Measurements from ENCODE around the gene GTPBP8.

The GTPBP8 gene

DNA sequence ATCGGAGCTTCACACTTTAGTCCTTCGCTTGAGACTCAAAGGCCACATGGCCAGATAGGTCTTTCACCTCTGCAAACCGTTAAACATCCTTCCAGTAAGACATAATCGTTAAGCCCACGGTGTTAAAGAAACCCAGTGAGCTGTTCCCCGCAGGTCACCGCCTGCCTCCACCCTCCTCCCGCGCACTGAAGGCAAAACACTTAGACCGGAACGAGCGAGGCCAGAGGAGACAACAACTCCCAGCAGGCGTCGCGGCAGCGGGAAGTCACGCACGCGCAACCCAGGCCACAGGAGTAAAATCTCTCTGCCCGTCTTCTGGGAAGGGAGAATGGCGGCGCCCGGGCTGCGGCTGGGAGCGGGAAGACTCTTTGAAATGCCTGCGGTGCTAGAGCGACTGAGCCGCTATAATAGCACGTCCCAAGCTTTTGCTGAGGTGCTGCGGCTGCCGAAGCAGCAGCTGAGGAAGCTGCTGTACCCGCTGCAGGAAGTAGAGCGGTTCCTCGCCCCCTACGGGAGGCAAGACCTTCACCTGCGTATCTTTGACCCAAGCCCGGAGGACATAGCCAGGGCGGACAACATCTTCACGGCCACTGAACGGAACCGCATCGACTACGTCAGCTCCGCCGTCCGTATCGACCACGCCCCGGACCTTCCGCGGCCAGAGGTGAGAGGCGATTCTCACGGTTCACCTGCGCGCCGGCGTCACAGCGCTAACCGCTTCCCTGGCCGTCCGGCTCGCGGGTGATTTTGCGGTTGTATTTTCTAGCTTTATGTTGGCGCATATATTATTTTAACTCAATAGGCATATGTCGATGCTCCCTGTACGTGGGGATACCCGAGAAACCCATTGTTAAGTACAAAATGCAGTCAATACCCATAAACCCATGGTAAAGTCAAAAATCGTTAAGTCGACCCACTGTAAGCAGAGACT lies at the start of gene GTPBP8:
Gene GTPBP8 (plus strand): TSS at position 313 of the 931 bp plus-strand sequence. CDS start 16 bp downstream, at position 329.
- peak within 1 kb of the TSS; percentile 92 for H3K4me3 ChIP-seq (ENCODE audit: low read depth, low read length)

DNA sequence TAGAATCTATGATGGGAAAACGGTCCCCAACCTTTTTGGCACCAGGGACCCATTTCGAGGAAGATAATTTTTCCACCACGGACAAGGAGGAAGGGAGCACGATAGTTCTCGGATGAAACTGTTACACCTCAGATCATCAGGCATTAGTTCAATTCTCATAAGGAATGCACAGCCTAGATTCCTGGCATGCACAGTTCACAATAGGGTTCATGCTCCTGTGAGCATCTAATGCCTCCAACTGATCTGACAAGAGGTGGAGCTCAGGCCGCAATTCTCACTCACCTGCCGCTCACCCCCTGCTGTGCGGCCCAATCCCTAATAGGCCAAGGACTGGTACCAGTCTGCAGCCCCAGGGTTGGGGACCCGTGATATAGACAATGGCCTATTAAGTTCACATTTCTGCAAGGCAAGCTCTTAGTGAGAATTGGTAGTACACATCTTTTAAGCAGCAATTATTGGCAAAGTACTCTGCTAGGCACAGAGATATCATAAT lies 42.4 kb upstream of the GTPBP8 start:
- H3K4me3 ChIP-seq (ENCODE audit: low read depth, low read length), result no peak overlapping the region

DNA sequence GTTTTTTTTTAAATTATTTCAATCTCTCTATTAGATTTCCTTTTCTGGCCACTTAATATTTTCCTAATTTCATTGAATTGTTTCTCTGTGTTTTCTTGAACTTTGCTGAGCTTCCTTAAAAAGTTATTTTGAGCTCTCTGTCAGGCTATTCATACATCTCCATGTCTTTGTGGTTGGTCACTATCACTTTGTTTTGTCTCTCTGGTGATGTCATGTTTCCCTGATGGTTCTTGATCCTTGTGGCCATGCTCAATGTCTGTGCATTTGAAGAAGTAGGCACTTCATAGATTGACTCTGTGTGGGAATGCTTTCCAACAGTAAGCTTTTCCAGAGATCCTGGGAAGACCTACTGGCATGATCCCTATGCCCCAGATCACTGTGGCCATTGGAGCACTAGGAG lies 34.4 kb upstream of the GTPBP8 start:
- no peak overlapping the region for H3K4me3 ChIP-seq (ENCODE audit: low read depth, low read length)

DNA sequence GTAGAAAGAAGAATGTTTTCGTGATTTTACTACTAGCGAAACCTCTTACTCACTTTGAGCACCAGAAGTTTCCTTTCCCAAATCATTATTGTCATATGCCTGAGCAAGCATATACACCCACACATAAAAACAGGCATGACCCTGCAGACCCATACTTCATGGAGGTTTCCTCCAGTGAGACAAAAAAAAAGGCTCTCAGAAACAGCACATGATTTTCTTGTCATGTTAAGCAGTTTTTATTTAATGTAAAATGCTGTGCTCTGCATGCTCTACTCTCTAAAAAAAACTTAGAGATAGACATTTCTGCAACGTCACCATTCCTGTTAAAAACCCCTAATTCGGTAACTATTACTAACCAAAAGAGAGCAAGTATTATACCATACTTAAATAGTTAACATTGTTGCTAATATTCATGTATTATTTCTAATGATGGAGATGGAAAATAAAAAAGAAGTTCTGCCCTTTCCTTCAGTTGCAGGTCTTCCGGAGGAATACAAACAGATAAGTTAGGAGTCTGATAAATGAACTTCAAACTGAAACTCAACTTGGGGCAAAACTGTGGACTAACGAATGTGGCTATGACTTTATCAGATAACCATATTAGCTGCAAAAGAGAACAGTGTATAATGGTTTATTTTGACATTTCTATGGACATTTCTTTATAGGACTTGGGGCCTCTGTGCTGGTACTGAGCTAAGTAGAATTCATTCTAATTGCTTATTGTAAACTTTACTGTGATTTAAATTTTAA lies 31.8 kb upstream of the GTPBP8 start:
- H3K4me3 ChIP-seq (ENCODE audit: low read depth, low read length), result no peak overlapping the region

DNA sequence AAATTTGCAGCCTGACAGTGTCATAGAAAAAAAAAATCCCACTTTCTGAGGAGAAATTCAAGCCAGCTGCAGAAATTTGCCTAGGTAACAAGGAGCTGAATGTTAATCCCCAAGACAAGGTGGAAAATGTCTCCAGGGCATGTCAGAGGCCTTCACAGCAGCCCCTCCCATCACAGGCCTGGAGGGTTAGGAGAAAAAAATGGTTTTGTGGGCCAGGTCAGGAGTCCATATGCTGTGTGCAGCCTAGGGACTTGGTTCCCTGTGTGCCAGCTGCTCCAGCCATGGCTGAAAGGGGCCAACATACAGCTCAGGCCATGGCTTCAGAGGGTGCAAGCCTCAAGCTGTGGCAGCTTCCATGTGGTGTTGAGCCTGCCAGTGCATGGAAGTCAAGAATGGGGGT lies 27.1 kb upstream of the GTPBP8 start:
- no peak overlapping the region for H3K4me3 ChIP-seq (ENCODE audit: low read depth, low read length)

DNA sequence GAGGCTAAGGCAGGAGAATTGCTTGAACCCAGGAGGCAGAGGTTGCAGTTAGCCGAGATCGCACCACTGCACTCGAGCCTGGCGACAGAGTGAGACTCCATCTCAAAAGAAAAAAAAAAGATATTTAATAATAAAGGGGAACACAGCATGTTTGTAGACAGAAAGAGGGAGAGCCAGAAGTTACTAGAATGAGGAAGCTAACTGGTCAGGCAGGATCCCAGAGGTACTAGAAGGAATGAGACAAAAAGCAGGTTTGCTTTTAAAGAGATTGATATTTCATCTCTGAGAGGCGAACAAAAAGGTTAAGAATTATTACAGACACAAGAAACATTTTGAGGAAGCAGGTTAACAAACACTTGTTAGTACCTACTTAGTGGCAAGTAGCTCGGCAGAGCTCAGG lies 25.1 kb upstream of the GTPBP8 start:
- no peak overlapping the region for H3K4me3 ChIP-seq (ENCODE audit: low read depth, low read length)

DNA sequence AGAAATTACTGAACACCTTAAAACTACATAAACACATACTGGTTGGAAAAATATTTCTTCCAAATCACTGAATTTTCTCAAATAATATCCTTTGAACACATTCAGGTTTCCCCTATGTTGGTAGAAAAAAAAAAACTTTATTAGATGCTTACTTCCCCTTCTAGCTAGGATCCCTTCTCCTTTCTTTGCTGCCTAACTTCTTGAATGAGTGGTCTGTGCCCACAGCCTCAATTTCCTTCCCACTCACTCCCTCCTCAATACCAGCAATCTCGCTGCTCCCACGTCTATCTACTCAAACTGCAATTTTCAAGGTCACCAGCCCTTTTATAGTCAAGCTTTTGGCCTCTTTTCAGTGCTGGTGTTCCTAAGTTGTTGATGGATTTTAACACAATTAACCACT lies 24.2 kb upstream of the GTPBP8 start:
- H3K4me3 ChIP-seq (ENCODE audit: low read depth, low read length), result no peak overlapping the region

DNA sequence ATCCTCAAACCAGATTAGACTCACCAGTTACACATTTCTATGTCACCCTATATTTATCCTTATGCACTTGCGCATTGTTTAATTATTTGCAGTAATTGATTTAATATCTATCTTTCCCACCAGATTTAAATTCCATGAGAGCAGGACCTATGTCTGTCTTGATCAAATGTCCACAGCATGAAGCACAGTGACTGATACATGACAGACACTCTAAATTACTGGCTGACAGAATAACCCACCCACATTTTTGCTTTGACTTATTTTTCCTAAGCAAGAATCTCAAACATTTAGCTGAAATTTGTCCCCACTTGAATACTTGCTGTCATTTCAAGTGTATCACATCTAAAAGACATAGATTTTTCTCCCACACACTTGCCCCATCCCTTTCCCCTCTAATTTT lies 23.4 kb upstream of the GTPBP8 start:
- no peak overlapping the region for H3K4me3 ChIP-seq (ENCODE audit: low read depth, low read length)

DNA sequence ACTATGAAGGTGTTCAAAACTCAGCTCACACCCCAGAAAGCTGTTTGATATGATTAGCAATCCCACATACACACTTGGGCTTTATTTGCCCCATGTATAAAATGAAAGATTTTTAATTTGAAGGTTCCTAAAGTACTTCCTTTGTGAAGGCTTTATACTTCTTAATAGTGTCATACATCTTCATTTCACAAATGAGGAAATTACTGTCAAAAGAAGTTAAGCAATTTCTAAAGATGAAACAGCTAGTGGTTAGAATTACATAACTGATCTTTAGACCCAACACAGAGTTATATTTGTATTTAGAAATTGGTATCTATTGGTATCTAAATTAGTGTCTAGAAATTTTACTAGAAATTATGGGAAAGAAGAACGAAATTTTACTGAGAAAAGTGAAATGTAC lies 23.0 kb upstream of the GTPBP8 start:
- H3K4me3 ChIP-seq (ENCODE audit: low read depth, low read length), result no peak overlapping the region

DNA sequence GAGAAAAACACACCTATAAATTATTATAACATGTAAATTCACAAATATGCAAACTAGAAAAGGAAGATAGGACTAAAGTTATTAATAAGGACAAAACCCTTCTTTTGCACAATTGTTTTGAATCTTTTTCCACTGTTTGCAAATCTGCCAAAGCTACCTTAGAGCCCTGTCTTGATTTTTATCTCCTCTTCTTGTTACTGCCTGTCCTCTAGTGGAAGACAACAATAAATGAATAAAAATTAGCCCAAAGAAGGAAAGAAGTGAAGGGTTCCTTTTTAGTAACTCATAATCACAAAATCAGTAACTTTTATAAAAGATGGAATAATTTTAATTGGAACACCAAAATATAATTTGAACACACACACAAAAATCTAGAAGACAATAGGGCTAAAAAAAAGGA lies 18.6 kb upstream of the GTPBP8 start:
- H3K4me3 ChIP-seq (ENCODE audit: low read depth, low read length), result no peak overlapping the region

DNA sequence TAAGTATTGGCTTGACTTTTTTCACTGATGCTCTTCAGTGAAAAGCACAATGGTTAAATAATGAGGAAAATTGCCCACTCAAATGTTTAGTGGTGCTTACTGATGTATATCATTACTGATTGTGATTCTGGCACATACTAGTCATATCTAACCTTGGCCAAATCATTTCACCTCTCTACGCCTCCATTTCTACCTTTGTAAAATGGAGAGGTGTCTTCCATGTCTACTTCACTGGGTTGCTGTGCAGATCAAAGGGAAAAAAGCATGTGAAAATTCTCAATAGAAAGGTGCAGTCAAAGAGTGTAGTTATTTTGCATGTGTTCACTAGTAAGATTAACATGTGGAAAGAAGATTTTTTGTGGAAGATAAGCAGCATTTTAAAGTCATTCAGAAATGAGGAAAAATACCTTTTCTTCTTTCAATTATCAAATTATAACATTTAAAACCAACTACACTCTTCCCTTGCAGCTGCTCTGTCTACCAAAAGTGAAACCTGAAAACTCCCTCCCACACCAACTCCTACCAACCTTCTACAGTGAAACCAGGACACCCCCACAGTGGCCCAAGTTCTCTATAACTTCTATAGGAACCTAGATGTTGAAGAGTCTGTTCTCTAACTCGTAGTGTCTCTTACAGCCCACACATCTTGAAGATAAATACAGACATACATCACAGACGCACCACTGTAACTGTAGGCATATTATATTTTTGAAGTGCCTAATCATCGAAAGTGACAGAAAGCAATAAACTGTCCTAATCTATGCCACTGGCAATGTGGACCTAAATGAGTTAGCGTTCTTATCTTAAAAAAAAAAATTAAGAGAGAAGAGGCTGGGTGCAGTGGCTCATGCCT lies 17.2 kb upstream of the GTPBP8 start:
- no peak overlapping the region for H3K4me3 ChIP-seq (ENCODE audit: low read depth, low read length)

DNA sequence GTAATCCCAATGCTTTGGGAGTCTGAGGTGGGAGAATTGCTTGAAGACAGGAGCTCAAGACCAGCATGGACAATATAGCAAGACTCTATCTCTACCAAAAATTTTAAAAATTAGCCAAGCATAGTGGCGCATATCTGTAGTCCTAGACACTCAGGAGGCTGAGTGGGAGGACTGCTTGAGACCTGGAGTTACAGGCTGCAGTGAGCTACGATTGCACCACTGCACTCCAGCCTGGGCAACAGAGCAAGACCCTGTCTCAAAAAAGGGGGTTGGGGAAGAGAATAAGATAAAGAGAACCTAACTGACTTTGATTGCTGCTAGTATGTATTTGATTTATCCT lies 16.6 kb upstream of the GTPBP8 start:
- no peak overlapping the region for H3K4me3 ChIP-seq (ENCODE audit: low read depth, low read length)

DNA sequence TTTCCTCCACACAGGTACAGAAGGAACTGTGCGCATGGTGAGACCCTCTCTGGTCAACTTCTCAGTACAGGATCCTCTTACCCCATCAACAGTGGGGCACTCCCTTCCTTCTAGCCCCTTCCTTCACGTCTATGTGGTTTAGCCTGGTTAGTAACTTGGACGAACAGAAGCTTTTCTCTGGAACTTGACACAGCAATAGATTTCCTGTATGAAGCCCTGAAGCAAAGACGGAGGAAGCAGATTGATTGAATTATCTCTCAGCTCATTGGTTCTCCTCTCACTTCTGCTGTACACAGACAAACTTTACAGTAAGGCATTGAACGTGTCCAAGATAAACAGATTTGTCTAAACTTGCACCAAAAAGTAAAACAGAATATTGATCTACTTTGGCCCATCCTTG lies 15.9 kb upstream of the GTPBP8 start, which contains the start of gene CD200R1:
Gene CD200R1 (minus strand): TSS at position 210 of the 400 bp plus-strand sequence. CDS start 246 bp downstream, outside the sequence.
- H3K4me3 ChIP-seq (ENCODE audit: low read depth, low read length), result no peak within 1 kb of the TSS

DNA sequence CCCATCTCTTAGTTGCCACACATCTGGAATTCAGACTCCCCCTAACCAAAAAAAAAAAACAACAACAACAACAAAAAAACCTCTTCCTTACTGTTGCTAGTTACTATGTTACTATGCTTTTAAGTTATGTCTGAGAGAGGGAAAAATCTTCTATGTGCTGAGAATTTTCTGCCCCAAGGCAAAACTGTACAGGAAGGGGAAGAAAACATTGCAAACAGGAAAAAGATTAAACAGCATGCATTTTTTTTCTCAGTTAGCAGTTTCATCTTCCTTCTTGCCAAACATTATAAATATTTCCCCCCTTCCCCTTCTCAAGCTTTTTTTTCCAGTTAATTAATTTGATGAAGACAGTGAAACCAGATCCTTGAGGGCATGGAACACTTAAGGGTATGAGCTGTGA lies 14.8 kb upstream of the GTPBP8 start:
- H3K4me3 ChIP-seq (ENCODE audit: low read depth, low read length), result no peak overlapping the region

DNA sequence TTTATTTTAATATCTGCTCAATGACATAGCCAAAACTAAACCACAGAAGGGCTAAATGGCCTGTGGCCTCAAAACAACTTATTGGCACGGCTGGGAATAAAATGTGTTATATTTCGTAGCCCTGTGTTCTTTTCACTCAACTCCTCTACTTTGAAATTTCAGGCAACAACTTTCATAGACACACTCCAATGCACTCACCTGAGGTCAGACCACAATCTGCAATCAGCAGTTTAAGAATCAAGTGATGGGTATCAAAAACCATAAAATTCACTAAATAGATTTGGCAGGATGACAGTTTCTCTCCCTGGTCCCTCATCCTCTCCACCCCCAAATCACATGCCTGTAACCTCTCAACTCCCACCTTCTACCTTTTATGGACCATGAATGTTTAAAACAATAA lies 13.8 kb upstream of the GTPBP8 start:
- no peak overlapping the region for H3K4me3 ChIP-seq (ENCODE audit: low read depth, low read length)

DNA sequence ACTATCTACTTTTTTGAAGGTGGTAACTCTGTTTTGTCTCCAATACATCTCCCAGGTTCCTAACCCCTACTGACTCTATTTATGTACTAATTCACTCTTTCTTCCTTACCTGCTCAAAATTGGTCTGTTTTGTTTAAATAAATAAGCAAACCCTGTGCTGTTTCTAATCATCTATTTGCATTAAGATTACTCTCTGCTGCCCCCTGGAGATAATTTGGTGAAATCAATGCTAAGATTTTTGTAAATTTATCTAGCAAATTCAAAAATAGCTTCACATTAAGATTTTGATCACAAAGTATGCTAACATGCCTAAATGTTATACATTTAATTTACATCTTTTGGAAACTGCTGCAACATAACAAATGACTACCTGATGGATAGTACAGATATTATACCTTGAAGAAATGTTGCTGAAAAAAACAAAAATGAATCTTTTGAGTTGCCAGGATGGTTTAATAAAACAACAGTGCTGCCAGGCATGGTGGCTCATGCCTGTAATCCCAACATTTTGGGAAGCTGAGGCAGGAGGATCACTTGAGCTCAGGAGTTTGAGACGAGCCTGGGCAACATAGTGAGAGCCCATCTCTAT lies 11.4 kb upstream of the GTPBP8 start:
- no peak overlapping the region for H3K4me3 ChIP-seq (ENCODE audit: low read depth, low read length)

DNA sequence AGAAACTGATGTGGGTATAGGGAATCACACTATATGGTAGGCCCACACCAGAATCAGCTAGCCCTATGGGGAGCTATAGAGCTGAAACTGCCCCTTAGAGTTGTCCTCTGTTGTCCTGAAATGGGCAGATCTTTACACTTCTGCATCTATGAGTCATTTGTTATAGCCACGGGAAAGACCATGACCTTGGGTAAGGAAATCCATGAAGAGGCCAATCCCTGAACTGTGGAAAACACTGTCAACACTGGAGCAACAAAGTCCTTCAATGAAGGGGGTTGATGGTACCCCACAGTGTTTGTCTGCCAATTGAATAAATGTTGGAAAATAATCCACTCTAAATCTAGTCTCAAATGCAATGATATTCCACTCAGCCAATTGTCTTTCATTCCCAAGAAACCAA lies 10.7 kb upstream of the GTPBP8 start:
- H3K4me3 ChIP-seq (ENCODE audit: low read depth, low read length), result no peak overlapping the region

DNA sequence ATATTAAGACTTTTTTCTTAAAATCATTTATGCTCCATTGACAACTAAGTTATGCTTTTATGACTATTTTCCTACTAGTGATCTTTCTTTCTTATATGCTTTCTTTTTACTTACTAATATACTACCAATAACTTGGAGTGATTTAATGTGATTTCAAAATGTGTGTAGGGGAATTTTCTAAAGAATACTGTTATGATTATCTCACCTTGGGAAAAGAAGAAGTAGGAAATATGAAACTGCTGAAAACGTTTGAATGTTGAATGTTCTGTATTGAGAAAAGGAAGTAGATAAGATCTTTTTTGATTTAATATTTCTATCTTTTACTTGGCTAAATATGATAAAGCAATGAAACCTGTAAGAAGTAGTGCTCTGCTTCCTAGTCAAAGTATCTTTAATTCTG lies 8.1 kb upstream of the GTPBP8 start:
- H3K4me3 ChIP-seq (ENCODE audit: low read depth, low read length), result no peak overlapping the region

DNA sequence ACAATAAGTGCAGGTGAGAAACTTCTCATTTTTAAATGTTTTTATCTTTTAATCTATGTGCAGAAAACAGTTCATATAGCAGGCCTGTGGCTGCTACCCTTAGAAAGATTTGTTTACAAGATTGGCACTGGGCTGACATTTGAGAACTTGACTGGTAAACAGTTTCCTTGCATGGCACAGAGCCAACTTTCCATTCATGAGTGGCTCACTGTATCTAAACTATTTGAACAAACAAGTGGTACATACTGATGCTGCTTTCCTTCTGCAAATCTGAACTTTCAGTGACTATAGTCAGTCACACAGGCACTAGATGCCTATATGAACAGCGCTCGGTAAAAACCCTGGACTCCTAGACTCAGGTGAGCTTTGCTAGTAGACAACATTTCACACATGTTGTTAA lies 6.3 kb upstream of the GTPBP8 start:
- H3K4me3 ChIP-seq (ENCODE audit: low read depth, low read length), result no peak overlapping the region

DNA sequence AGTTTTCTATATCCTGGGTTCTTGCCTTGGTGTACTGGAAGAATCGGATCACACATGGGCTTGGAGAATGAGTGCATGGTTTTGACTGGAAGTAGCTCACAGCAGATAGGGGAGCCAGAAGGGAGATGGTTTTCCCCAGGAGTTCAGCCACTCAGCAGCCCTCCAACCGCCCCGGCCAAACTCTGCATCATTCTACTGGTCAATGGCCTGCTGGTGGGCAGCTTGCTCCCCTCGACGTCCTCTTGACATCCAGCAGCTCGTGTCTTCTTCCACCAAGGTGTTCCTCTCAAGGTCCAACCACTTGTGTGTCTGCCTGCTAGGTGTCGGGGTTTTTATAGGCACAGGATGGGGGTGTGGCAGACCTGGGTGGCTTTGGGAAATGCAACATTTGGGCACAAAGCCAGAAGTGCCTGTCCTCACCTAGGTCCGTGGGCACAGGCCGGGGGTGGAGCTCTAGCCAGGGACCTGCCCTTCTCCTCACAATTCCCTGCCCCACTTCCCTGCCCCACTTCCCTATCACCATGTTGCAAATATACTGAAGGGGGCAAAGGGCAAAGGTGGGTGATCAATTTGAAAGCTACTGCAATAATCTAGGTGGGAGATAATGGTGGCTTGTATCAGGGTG lies 3.0 kb upstream of the GTPBP8 start:
- no peak overlapping the region for H3K4me3 ChIP-seq (ENCODE audit: low read depth, low read length)

All from iPS-11a (cell line).